Measurements from ENCODE around the gene WDR76. TPM values are rescaled to one million over a fixed set of nuclear protein-coding genes. Genes with fewer than 3 reads are reported as not detected.
"Not testable (repeated sequence)": the region's sequence is repeated elsewhere in the genome, so short reads cannot be mapped to it uniquely, and the experiment has no call there.

The WDR76 gene
- total and polyA plus RNA-seq, 8 donors, result 0.72 to 3.3 (median 2.5) TPM

DNA sequence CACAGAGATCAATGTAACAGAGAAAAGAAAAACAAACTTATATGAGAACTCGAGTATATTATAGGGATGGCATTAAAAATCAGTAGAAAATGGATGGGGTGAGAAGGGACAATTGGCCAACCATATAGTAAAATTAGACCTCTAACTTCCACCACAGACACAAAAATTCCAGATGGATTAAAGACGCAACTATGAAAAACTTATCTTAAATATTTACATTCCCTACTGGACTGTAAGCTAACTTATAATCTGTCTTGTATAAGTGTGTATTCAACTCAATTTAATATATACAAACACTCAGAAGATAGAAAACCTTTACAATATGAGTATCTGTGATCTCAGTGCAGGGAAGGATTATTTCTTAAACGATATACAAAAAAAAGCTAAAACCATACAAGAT lies 5.3 kb upstream of the WDR76 start:
- no peaks in the 10 kb centered on the region for H3K27me3 ChIP-seq
- ATAC-seq, result no peak
- no peaks in the 10 kb centered on the region for H3K9me3 ChIP-seq
- peaks cover 0 to 9% (median 7%) of the 10 kb centered on the region in 3 donors for H3K36me3 ChIP-seq
- FAIRE-seq, result no peak
- DNase-seq, result no peak
- intact Hi-C loops (cut with DNase I), result no loop called here
- no peak overlapping the region for H3K27ac ChIP-seq
- no peak overlapping the region for H3K4me3 ChIP-seq
- TF ChIP-seq CTCF (IDR thresholded peaks at IDR 0.05), result no peak
- H3K4me1 ChIP-seq, result peaks cover 0 to 14% (median 8%) of the 10 kb centered on the region in 3 donors
- WGBS, 2 donors, result 52 to 56% methylated on average over 3 of the region's 3 CpGs

GRCh38 chr15:43824302-43825246 lies 2.2 kb upstream of the WDR76 start, which contains the start of gene MFAP1:
Gene MFAP1 (minus strand): TSS chr15:43824690. CDS start chr15:43824569, 121 bp downstream.
- H3K27ac ChIP-seq, result peak within 1 kb of the TSS; percentile 56 to 90 (median 82)
- intact Hi-C loops (cut with DNase I), result no loop called here
- FAIRE-seq (peak; percentile 92), ATAC-seq (peak; percentile 92 to 96 (median 96)), DNase-seq (peak; percentile 88 to 97 (median 95))
- WGBS, 2 donors, result 6 to 8% methylated on average over 46 of the region's 46 CpGs
- peak within 1 kb of the TSS; percentile 54 to 76 (median 64) for H3K4me3 ChIP-seq
- H3K36me3 ChIP-seq, result no peaks in the 10 kb centered on the region
- H3K4me1 ChIP-seq, result peaks cover 0 to 20% (median 8%) of the 10 kb centered on the region in 3 donors
- no peaks in the 10 kb centered on the region for H3K9me3 ChIP-seq
- TF ChIP-seq CTCF (IDR thresholded peaks at IDR 0.05), result no peak
- no peaks in the 10 kb centered on the region for H3K27me3 ChIP-seq

DNA sequence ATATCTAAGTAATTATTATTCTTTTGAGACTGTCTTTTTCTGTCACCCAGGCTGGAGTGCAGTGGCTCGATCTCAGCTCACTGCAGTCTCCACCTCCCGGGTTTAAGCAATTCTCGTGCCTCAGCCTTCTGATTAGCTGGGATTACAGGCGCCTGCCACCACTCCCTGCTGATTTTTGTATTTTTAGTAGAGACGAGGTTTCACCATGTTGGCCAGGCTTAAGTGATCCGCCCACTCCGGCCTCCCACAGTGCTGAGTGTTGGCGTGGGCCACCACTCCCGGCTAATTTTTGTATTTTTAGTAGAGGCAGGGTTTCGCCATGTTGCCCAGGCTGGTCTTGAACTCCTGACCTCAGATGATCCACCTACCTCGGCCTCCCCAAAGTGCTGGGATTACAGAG lies 1.5 kb upstream of the WDR76 start:
- H3K36me3 ChIP-seq; intact Hi-C loops (cut with DNase I); FAIRE-seq; DNase-seq; H3K27ac ChIP-seq; H3K27me3 ChIP-seq; H3K9me3 ChIP-seq; ATAC-seq; H3K4me3 ChIP-seq: not testable (repeated sequence)
- H3K4me1 ChIP-seq, result peaks cover 0 to 20% (median 8%) of the 10 kb centered on the region in 3 donors
- WGBS, 2 donors, result 89 to 91% methylated on average over 11 of the region's 11 CpGs

- WGBS, 2 donors, result 93 to 95% methylated on average over 11 of the region's 11 CpGs
- Histone ChIP-seq H3K36me3 (no peaks in the 10 kb centered on the region), H3K27me3 (no peaks in the 10 kb centered on the region), H3K27ac (peak overlapping the region in 3 of 4 donors; percentile 42 to 62 (median 62)), H3K4me1 (peaks cover 0 to 20% (median 8%) of the 10 kb centered on the region in 3 donors), H3K4me3 (peak overlapping the region in 2 of 4 donors; percentile 42 to 59), H3K9me3 (no peaks in the 10 kb centered on the region)
- ATAC-seq, result no peak
- no peak for FAIRE-seq
- intact Hi-C loops (cut with DNase I), result no loop called here
- TF ChIP-seq CTCF (IDR thresholded peaks at IDR 0.05), result no peak
- no peak for DNase-seq
These were observed 734 bp upstream of the WDR76 start for GRCh38 chr15:43826029-43826507.

DNA sequence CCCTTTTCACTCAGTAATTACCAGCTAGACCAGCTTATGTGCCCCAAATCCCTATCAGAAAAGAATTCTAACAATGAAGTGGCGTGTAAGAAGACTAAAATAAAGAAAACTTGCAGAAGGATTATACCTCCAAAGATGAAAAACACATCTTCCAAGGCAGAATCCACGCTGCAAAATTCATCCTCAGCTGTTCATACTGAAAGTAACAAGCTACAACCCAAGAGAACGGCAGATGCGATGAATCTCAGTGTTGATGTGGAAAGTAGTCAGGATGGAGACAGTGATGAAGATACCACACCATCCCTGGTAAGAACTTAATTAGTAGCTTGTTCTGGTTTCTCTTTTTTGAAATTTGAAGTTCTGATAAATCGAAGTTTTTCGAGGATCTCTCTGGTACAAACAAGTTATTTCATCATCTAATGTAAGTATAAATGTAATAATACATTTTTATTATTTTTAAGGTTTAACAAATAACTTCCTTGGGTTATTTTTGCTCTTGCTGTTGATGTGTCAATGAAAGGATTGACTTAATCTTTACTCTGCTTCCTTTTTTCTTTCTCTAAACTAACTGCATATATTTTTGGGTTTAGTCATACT lies 1.4 kb downstream of the WDR76 start:
- no peak for FAIRE-seq
- ATAC-seq, result no peak
- Histone ChIP-seq H3K27ac (no peak overlapping the region), H3K9me3 (no peaks in the 10 kb centered on the region), H3K4me3 (no peak overlapping the region), H3K36me3 (no peaks in the 10 kb centered on the region), H3K27me3 (no peaks in the 10 kb centered on the region), H3K4me1 (peaks cover 0 to 18% (median 0%) of the 10 kb centered on the region in 3 donors)
- 76 to 77% methylated on average over 6 of the region's 6 CpGs for WGBS, 2 donors
- intact Hi-C loops (cut with DNase I), result no loop called here
- no peak for DNase-seq
- TF ChIP-seq CTCF (IDR thresholded peaks at IDR 0.05), result no peak

- H3K27me3 ChIP-seq; DNase-seq; H3K9me3 ChIP-seq; H3K27ac ChIP-seq; H3K4me3 ChIP-seq; intact Hi-C loops (cut with DNase I); H3K36me3 ChIP-seq; FAIRE-seq; ATAC-seq: not testable (repeated sequence)
- peaks cover 0 to 12% (median 0%) of the 10 kb centered on the region in 3 donors for H3K4me1 ChIP-seq
- WGBS, 2 donors, result 94 to 97% methylated on average over 9 of the region's 9 CpGs
These were observed 3.2 kb downstream of the WDR76 start for GRCh38 chr15:43829951-43830540.

DNA sequence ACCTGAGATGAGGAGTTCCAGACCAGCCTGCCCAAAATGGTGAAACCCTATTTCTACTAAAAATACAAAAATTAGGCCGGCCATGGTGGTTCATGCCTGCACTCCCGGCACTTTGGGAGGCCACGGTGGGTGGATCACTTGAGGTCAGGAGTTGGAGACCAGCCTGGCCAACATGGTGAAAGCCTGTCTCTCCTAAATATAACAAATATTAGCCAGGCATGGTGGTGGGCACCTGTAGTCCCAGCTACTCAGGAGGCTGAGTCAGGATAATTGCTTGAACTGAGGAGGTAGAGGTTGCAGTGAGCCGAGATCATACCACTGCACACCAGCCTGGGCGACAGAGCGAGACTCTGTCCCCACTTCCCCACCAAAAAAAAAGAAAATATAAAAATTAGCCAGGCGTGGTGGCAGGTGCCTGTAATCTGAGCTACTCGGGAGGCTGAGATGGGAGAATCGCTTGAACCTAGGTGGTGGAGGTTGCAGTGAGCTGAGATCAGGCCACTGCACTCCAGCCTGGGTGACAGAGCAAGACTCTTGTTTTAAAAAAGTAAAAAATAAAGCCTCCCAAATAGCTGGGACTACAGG lies 4.0 kb downstream of the WDR76 start:
- H3K4me3 ChIP-seq; ATAC-seq; FAIRE-seq; H3K27ac ChIP-seq; H3K27me3 ChIP-seq; H3K36me3 ChIP-seq; H3K9me3 ChIP-seq; intact Hi-C loops (cut with DNase I); DNase-seq: not testable (repeated sequence)
- H3K4me1 ChIP-seq, result peaks cover 0 to 12% (median 0%) of the 10 kb centered on the region in 3 donors
- 98 to 99% methylated on average over 9 of the region's 9 CpGs for WGBS, 2 donors
